Measurements from ENCODE around the gene MCRIP1. TPM values are rescaled to one million over a fixed set of nuclear protein-coding genes. Genes with fewer than 3 reads are reported as not detected.
A peak's percentile ranks its signal among the peaks of the same experiment; 100 is the strongest.
"Not testable (repeated sequence)": the region's sequence is repeated elsewhere in the genome, so short reads cannot be mapped to it uniquely, and the experiment has no call there.

The MCRIP1 gene
- total RNA-seq, 2 donors from 2014 or later: 45.7 to 94.4 TPM

DNA sequence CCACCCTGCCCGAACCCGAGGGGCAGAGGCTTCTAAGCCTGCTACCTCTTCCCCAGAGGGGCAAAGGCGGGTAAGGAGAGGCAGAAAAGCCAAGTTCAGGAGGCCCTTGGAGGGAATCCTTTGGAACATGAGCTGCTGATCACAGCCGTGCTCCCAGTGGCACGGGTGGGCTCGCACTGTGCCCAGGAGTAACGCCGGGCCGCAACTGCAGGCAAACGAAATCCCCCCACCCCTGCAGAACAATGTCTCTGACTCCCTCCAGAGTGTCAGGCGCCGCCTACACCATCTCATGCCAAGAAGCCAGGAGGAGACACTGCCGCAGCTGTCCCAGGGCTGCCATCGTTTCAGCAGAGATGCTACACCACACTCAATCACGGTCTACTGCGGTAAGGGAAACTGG, 18.3 kb upstream of the MCRIP1 start:
- no peaks in the 10 kb centered on the region for H3K27me3 Mint-ChIP-seq
- no peaks in the 10 kb centered on the region for H3K9me3 Mint-ChIP-seq
- ATAC-seq (replicated peaks): no peak
- H3K4me1 Mint-ChIP-seq: no peaks in the 10 kb centered on the region
- H3K36me3 Mint-ChIP-seq (ENCODE audit: low read depth): peaks cover 97% of the 10 kb centered on the region
- H3K27ac Mint-ChIP-seq: no peak overlapping the region
- no peak overlapping the region for H3K4me3 Mint-ChIP-seq

DNA sequence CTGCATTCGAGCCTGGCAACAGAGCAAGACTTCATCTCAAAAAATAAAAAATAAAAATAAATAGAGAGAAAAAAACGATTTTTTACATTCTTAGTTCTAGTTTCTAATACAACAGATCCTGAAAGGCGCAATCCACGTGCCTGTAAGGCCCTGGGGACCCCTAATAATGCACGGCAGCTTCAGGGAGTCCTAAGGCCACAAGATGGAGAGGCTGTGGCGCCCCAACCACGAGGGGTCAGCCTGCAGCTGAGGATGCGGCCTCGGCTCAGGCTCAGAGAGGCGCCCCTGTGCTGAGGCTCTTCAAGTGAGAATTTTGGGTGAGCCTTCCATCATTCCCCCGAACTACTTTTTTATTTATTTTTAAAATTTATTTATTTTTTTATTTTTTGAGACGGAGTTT, 16.4 kb upstream of the MCRIP1 start:
- Mint-ChIP-seq H3K9me3 (no peaks in the 10 kb centered on the region), H3K36me3 (ENCODE audit: low read depth) (peaks cover 94% of the 10 kb centered on the region), H3K27me3 (no peaks in the 10 kb centered on the region), H3K4me1 (no peaks in the 10 kb centered on the region), H3K4me3 (no peak overlapping the region), H3K27ac (no peak overlapping the region)
- ATAC-seq (replicated peaks): no peak

DNA sequence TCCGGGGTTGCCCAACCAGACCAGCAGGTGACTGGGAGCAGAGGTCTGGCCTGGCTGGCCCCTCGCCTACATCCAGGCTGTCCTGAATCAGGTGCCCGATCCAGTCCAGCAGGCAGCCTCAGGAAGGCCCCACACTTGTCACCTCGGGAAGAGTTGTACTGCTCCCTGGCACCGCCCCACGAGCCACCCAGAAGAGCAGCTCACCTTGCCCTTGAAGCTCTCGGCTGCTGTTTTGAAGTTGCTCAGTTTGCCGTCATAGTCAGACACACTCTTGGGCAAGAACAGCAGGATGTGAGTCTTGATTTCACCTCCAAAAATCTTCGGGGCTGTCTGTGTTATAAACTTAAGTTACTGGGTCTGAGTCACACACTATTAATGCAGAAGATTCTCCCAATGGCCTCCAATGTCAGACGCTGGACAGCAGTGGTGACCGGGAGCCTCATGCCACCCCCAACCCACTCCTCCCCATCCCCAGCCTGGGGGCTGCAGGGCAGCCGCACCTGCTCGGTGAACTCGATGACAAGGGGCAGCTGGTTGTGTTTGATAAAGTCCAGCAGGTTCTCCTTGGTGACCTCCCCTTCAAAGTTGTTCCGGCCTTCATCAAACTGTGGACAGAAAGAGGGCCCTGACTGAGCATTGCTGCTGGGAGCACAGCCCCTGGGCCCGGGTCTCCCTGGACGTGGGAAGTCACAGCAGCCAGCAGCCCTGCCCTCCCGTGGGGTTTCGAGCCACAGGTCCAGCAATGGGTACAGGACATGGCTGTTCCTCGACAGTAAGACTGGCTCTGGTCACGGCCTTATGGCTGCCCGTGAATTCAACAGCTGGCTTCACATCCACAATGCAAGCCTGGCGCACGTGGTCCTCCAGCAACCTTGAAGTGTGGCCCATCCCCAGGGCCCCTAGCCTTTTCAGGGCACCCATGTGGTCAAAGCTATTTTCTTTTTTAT, 13.9 kb upstream of the MCRIP1 start:
- Mint-ChIP-seq H3K4me1 (no peaks in the 10 kb centered on the region), H3K27ac (no peak overlapping the region), H3K36me3 (ENCODE audit: low read depth) (peaks cover 85% of the 10 kb centered on the region), H3K9me3 (no peaks in the 10 kb centered on the region), H3K27me3 (no peaks in the 10 kb centered on the region), H3K4me3 (no peak overlapping the region)
- ATAC-seq (replicated peaks): no peak

DNA sequence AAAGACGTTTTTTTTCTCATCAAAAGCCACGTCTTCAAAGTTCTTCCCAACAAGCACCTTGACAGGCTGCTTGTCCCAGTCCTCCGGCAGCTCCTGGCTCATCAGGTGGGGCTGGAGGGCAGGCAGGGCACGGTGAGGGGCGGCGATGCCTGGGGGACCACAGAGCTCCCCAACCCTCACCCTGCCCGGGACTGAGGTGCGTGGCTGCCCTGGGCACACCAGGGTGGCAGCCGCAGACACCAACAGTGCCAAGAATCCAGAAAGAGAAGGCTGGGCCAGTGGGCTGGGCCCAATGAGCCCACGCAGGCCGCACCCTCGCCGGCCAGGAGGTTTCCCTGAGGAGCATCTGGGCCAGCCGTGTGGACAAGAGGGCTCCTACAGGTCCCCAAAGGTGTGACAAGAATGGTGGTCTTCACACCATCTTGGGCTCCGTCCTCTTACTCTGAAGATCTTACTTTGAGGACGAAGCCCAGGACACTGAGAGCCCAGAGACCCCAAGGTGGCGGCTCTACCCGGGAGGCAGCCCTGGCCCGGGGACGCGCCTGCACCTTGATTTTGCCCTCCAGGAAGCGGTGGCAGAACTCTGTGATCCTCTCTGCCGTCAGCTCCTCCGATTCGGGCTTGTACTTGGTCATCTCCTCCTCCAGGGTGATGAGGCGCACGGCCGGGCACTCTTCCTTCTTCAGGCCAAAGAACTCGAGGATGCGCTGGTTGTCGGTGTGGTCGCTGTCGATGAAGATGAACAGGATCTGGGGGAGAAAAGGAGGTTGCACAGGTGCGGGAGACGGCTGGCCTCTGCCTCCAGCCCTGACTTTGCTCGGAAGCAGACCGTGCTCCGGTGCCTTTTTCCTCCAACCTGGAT, 13.0 kb upstream of the MCRIP1 start:
- Mint-ChIP-seq H3K27me3 (no peaks in the 10 kb centered on the region), H3K4me3 (no peak overlapping the region), H3K4me1 (no peaks in the 10 kb centered on the region), H3K9me3 (no peaks in the 10 kb centered on the region), H3K36me3 (ENCODE audit: low read depth) (peaks cover 76% of the 10 kb centered on the region), H3K27ac (no peak overlapping the region)
- ATAC-seq (replicated peaks): no peak

DNA sequence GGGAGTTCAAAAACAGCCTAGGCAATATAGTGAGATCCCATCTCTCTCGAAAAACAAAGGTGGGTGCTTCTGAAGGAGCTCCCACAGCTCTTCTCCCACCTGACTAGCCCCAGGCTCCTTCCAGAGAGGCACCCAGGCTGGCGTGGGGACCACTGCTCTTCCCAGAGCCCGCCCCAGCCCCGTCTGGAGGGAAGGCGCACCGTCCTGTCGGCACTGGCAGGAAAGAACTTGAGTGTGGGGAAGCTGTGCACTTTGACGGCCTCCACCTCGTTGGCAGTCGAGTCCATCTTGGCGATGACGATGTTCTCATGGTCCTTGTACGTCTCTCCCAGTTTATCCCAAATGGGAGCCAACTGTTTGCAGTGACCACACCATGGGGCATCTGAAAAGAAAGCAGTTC, 12.3 kb upstream of the MCRIP1 start:
- Mint-ChIP-seq H3K27ac (no peak overlapping the region), H3K4me1 (no peaks in the 10 kb centered on the region), H3K9me3 (no peaks in the 10 kb centered on the region), H3K27me3 (no peaks in the 10 kb centered on the region), H3K4me3 (no peak overlapping the region), H3K36me3 (ENCODE audit: low read depth) (peaks cover 69% of the 10 kb centered on the region)
- no peak for ATAC-seq (replicated peaks)

DNA sequence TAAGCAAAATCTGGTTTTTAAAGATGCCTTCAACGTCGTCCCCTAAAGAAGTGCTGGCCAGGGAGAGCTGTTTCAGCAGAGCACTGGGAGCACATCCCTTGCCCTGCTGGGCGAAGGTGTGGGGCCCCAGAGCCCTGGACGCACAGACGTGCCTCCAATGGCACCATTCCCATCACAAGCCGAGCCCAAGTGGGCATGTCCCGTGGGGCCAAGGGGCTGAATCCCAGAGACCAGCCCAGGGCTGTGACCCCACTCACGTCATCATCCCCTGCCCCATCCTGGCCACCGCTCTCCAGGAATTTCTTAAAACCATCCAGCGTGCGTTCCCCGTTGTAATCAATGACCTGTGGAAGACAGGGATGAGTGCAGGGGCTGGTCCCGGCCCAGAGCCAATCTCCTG, 11.8 kb upstream of the MCRIP1 start:
- H3K4me1 Mint-ChIP-seq: no peaks in the 10 kb centered on the region
- no peak overlapping the region for H3K27ac Mint-ChIP-seq
- no peaks in the 10 kb centered on the region for H3K27me3 Mint-ChIP-seq
- no peaks in the 10 kb centered on the region for H3K9me3 Mint-ChIP-seq
- no peak for ATAC-seq (replicated peaks)
- H3K36me3 Mint-ChIP-seq (ENCODE audit: low read depth): peaks cover 64% of the 10 kb centered on the region
- no peak overlapping the region for H3K4me3 Mint-ChIP-seq

DNA sequence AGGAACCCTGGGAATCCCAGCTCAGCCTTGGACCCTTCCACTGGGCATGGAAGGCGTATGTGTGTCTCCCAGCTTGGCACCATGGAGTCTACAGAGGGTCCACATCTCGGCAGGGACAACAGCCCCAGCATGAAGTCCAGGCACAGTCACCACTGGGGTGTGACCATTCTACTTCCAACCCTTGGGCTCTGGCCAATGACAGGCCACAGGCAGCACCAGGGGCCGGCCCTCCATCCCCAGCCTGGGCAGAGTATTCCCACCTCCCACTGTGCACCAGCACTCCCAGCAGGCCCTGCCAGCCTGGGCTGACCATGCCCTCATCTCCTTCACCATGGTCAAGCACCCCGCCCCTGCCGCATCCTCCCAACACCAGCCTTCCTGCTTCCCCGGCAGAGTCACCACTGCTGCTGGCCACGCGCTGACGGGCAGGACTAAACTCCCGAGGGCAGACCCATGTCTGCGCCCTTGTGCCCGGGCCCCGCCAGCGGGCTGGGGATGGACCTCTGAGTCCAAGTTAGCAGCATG, 11.3 kb upstream of the MCRIP1 start:
- peak; percentile 14 for ATAC-seq (replicated peaks)
- H3K9me3 Mint-ChIP-seq: no peaks in the 10 kb centered on the region
- H3K4me1 Mint-ChIP-seq: no peaks in the 10 kb centered on the region
- H3K4me3 Mint-ChIP-seq: no peak overlapping the region
- H3K36me3 Mint-ChIP-seq (ENCODE audit: low read depth): peaks cover 60% of the 10 kb centered on the region
- H3K27me3 Mint-ChIP-seq: no peaks in the 10 kb centered on the region
- no peak overlapping the region for H3K27ac Mint-ChIP-seq

DNA sequence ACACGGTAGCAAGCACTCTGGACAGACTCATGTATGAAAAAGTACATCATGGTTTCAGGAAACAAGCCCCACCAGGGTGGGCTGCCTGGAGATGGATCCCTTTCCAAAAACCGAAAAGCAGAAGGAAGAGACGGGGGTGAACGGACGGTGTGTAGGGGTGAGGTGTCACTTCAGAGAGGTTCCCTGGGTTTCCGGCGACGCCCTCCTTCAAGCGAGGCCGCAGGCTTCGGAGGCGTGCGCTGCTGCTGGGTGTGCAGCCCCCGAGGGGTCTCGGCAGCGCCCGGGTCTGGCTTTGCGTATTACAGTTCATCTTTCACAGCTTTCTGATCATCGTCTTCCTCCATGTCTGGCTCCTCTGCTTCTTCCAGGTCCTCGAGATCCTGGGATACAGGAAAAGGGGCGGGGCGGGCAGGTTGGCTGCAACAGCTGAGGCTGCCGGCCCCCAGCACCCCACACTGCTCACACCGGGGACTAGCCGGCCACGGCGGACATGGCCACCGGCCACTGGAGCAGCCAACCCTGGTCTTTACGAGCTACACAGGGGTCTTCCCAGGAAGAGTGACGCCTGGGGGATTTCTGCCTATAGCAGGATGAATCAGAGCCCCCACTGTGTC, 10.7 kb upstream of the MCRIP1 start:
- Mint-ChIP-seq H3K4me1 (no peaks in the 10 kb centered on the region), H3K36me3 (ENCODE audit: low read depth) (peaks cover 54% of the 10 kb centered on the region), H3K27me3 (no peaks in the 10 kb centered on the region), H3K4me3 (no peak overlapping the region), H3K9me3 (no peaks in the 10 kb centered on the region), H3K27ac (no peak overlapping the region)
- no peak for ATAC-seq (replicated peaks)

DNA sequence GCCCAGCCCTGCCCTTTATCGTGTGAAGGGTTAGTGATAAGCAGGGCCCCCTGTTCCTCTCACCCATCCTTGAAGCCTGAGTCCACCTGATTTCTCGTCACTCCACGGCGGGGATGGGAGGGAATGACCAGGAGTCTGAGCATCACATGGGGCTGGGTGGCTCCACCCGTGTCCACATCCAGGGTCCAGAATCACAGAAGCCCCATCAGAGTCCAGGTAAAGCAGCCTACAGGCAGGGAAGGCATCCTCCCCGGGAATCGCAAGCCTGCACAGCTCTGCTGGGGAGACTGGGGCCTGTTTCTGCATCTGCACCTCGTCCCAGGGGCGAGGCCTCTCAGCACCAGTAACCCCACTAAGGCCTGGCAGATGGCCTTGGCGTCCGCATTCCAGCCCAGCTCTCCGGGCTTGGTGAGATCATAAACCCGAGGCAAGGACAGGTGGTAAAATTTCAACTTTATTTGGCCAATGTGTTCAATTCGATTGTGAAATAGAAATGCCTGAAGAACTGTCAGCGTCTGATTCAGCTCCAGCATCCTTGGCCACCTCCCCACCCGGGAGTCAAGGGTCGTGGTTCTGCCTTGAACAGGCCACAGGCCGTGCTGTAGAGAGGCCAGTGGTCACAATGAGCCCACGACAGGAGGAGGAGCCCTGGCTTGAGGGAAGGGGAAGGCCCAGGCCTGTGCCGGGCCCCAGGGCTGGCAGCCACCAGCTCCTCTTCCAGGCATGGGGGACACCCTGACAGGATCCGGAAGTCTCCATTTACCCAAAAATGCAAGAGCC, 9.8 kb upstream of the MCRIP1 start:
- peak; percentile 17 for ATAC-seq (replicated peaks)
- Mint-ChIP-seq H3K27ac (no peak overlapping the region), H3K4me3 (no peak overlapping the region), H3K27me3 (no peaks in the 10 kb centered on the region), H3K4me1 (no peaks in the 10 kb centered on the region), H3K36me3 (ENCODE audit: low read depth) (peaks cover 47% of the 10 kb centered on the region), H3K9me3 (no peaks in the 10 kb centered on the region)

DNA sequence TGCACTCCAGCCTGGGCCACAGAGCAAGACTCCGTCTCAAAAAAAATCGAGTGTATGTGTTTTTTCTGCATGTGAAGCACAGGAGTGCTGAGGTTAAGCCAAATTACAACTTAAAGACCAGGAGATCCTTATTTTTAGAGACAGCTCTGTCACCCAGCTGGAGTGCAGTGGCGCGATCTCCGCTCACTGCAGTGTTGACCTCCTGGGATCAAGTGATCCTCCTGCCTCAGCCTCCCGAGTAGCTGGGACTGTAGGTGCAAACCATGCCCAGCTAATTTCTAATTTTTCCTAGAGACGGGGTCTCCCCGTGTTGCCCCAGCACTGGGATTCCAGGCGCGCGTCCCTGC, 9.3 kb upstream of the MCRIP1 start:
- Mint-ChIP-seq H3K4me1 (no peaks in the 10 kb centered on the region), H3K27ac (no peak overlapping the region), H3K36me3 (ENCODE audit: low read depth) (peaks cover 42% of the 10 kb centered on the region), H3K9me3 (no peaks in the 10 kb centered on the region), H3K27me3 (no peaks in the 10 kb centered on the region), H3K4me3 (no peak overlapping the region)
- ATAC-seq (replicated peaks): no peak

DNA sequence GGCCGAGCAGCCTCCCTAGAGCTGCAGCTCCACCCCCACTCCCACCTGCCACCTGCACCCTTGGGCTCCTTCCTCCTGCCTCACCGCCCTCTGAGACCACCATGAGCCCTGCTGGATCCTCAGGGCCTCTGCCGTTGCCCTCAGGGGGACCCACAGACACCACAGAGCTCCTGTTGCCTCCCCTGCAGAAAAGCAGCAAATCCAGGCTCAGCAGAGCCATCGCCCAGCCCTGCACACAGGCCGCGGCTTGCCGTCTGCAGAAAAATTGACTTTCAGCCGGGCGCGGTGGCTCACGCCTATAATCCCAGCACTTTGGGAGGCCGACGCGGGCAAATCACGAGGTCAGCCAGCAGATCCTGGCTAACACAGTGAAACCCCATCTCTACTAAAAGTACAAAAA, 8.8 kb upstream of the MCRIP1 start:
- H3K36me3 Mint-ChIP-seq (ENCODE audit: low read depth): peaks cover 37% of the 10 kb centered on the region
- H3K9me3 Mint-ChIP-seq: no peaks in the 10 kb centered on the region
- H3K4me1 Mint-ChIP-seq: no peaks in the 10 kb centered on the region
- H3K27ac Mint-ChIP-seq: no peak overlapping the region
- no peak overlapping the region for H3K4me3 Mint-ChIP-seq
- no peaks in the 10 kb centered on the region for H3K27me3 Mint-ChIP-seq
- ATAC-seq (replicated peaks): no peak

DNA sequence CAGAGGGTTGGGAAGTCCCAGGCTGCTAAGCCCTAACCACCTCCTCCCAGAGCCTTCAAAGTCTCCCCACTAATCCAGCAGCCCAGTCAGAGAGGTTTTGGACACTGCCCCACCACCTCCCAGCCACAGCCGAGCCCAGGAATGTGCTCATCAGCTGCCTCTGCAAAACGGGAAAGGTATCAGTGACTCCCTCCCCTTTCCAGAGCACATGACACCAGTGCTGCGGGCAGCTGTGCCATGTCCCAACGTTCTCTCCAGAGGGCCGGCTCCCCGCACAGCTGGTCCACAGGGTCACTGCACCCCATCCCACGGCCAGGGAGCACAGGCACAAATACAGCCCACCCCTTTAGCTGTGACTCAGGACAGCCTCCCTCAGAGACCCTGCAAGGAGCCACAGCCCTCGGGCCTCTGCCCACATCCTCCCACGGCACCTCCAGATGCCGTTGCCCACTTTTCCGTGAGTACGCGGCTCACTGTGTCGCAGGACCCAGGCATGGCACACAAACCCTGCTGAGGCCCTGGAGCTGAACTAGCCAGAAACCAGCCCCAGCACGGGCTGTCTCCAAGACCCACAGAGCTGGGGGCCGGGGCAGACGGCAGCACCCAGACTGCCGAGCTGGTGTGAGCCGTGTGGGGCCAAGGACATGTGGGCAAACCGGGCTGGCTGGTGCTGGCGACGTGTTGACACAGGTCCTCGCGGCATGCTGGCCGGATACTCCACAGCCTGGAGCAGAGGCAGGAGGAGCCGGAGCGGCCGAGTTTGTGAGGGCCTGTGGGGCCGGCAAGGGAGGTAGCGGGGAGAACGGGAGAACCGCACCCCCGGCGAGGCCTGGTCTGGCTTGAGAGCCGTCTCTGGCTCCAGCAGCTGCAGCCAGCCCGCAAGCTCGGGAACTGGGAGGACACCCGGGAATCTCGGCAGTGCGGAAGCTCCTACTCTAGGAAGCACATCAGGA, 8.0 kb upstream of the MCRIP1 start:
- Mint-ChIP-seq H3K4me3 (no peak overlapping the region), H3K27me3 (no peaks in the 10 kb centered on the region), H3K27ac (no peak overlapping the region), H3K4me1 (no peaks in the 10 kb centered on the region), H3K36me3 (ENCODE audit: low read depth) (peaks cover 29% of the 10 kb centered on the region), H3K9me3 (no peaks in the 10 kb centered on the region)
- ATAC-seq (replicated peaks): no peak

DNA sequence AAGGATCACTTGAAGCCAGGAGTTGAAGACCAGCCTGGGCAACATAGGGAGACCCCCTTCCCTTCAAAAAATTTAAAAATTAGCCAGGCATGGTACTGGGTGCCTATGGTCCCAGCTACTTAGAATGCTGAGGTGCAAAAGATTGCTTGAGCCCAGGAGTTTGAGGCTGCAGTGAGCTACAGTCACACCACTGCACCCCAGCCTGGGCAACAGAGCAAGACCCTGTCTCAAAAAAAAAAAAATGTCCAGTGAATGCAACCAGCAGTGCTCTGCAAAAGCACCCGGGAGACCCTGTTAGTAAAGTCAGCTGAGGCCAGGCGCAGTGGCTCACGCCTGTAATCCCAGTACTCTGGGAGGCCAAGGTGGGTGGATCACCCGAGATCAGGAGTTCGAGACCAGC, 7.0 kb upstream of the MCRIP1 start:
- H3K27me3 Mint-ChIP-seq; H3K9me3 Mint-ChIP-seq; H3K4me1 Mint-ChIP-seq; H3K27ac Mint-ChIP-seq; ATAC-seq (replicated peaks); H3K4me3 Mint-ChIP-seq: not testable (repeated sequence)
- H3K36me3 Mint-ChIP-seq (ENCODE audit: low read depth): peaks cover 21% of the 10 kb centered on the region
